Ascending aorta (tissue), 2 donors: ENCODE measurements around the gene KCNQ1. TPM values are rescaled to one million over a fixed set of nuclear protein-coding genes. Genes with fewer than 3 reads are reported as not detected.

ENCODE experiments used
- DNase-seq, 2 donors: peaks; one replicate each; pipeline ENCODE4 v3.0.0-alpha.2; 2019; ENCODE audit warnings: low spot score in 2 of 2
- H3K27ac ChIP-seq, 2 donors: fragments of 200-600 bp; sonication (generic); one replicate each; pipeline ENCODE4 v1.5.1; 2016 to 2017; ENCODE audit warnings: mild to moderate bottlenecking in 1 of 2
- H3K27me3 ChIP-seq: fragments of 200-600 bp; sonication (generic); one replicate; pipeline ENCODE4 v1.5.1; 2017
- H3K36me3 ChIP-seq, 2 donors: fragments of 200-600 bp; sonication (generic); one replicate each; pipeline ENCODE4 v1.5.1; 2016
- H3K4me1 ChIP-seq, 2 donors: fragments of 200-600 bp; sonication (generic); one replicate each; pipeline ENCODE4 v1.5.1; 2016 to 2017; ENCODE audit warnings: mild to moderate bottlenecking in 1 of 2
- H3K4me3 ChIP-seq, 2 donors: fragments of 200-600 bp; sonication (generic); one replicate each; pipeline ENCODE4 v1.5.1; 2016 to 2017; ENCODE audit warnings: mild to moderate bottlenecking in 1 of 2
- H3K9me3 ChIP-seq, 2 donors: fragments of 200-600 bp; sonication (generic); one replicate each; pipeline ENCODE4 v1.5.1; 2016
- intact Hi-C: fragments of 100-400 bp; cut with DNase I; formaldehyde crosslinking; loops from one replicate; pipeline ENCODE4 v1.15.1; 2023
- total RNA-seq: library from RNA; depleted of rRNA; stranded (reverse); fragments of >200 nt; gene quantifications from one replicate; pipeline ENCODE4 v1.1.0, GENCODE V29; 2016
- TF ChIP-seq, protein P1 (sequence below), 3 experiments: fragments of 200-600 bp in 2 of 3; fragments of 450-650 bp in 1 of 3; sonication (generic) in 2 of 3; IDR thresholded peaks; one replicate each; pipeline ENCODE4 v1.5.1; 2016 to 2019; ENCODE audit warnings: antibody characterized with exemption in 3 of 3, mild to moderate bottlenecking in 1 of 3, moderate library complexity in 1 of 3

Gene KCNQ1
- total RNA-seq, 1 donor from 2014 or later: 2.3 TPM

DNA sequence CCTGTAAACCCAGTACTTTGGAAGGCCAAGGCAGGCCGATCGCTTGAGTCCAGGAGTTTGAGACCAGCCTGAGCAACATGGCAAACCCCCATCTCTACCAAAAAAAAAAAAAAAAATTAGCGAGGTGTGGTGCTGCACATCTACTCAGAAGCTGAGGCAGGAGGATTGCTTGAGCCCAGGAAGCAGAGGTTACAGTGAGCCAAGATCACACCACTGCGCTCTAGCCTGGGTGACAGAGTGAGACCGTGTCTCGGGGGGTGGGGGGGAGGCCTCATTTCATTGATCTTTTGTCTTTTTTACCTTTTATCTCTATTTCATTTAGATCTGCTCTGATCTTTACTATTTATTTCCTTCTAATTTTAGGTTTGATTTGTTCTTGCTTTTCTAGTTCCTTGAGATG lies 203.1 kb downstream of the KCNQ1 start:
- no peaks in the 10 kb centered on the region for H3K4me1 ChIP-seq
- DNase-seq: no peak
- H3K4me3 ChIP-seq: no peak overlapping the region
- no peaks in the 10 kb centered on the region for H3K27me3 ChIP-seq
- peaks cover 65 to 78% of the 10 kb centered on the region in 2 donors for H3K9me3 ChIP-seq
- TF ChIP-seq, protein P1, sequence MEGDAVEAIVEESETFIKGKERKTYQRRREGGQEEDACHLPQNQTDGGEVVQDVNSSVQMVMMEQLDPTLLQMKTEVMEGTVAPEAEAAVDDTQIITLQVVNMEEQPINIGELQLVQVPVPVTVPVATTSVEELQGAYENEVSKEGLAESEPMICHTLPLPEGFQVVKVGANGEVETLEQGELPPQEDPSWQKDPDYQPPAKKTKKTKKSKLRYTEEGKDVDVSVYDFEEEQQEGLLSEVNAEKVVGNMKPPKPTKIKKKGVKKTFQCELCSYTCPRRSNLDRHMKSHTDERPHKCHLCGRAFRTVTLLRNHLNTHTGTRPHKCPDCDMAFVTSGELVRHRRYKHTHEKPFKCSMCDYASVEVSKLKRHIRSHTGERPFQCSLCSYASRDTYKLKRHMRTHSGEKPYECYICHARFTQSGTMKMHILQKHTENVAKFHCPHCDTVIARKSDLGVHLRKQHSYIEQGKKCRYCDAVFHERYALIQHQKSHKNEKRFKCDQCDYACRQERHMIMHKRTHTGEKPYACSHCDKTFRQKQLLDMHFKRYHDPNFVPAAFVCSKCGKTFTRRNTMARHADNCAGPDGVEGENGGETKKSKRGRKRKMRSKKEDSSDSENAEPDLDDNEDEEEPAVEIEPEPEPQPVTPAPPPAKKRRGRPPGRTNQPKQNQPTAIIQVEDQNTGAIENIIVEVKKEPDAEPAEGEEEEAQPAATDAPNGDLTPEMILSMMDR (IDR thresholded peaks at IDR 0.05): no peak
- no peaks in the 10 kb centered on the region for H3K36me3 ChIP-seq
- H3K27ac ChIP-seq: no peak overlapping the region
- intact Hi-C loops: no loop called here

DNA sequence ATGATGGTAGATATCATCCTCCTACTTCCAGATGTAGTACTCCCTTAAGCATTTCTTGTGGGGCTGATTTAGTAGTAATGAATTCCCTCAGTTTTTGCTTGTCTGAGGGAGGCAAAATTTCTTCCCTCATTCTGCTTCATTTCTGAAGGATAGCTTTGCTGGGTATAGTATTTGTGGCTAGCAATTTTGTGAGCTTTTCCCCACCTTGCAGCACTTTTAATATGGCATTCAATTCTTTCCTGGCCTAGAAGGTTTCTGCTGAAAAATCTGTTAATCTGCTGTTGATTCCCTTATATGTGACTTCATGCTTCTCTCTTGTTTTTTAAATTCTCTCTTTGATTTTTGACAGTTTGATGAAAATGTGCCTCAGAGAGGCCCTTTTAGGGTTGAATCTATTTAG lies 204.6 kb downstream of the KCNQ1 start:
- Histone ChIP-seq H3K36me3 (no peaks in the 10 kb centered on the region), H3K4me3 (no peak overlapping the region), H3K27me3 (no peaks in the 10 kb centered on the region), H3K9me3 (peaks cover 54 to 69% of the 10 kb centered on the region in 2 donors), H3K4me1 (no peaks in the 10 kb centered on the region), H3K27ac (no peak overlapping the region)
- TF ChIP-seq, protein P1 (IDR thresholded peaks at IDR 0.05): no peak
- no peak for DNase-seq
- intact Hi-C loops: no loop called here

DNA sequence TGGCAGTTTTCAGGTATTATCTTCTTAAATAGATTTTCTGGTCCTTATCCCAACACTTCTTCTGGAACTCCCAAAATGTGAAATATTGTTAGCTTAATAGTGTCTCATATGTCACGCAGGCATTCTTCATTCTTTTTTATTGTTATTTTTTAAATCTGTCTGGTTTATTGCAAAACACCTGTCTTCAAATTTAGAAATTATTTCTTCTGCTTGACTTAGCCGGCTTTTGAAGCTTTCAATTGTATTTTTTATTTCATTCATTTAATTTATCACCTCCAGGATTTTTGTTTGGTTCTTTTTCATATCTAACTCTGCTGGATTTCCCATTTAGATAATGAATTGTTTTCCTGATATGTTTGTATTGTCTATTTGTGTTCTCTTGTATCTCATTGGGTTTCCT lies 205.0 kb downstream of the KCNQ1 start:
- TF ChIP-seq, protein P1 (IDR thresholded peaks at IDR 0.05): no peak
- Histone ChIP-seq H3K36me3 (no peaks in the 10 kb centered on the region), H3K9me3 (peaks cover 53 to 64% of the 10 kb centered on the region in 2 donors), H3K4me3 (no peak overlapping the region), H3K27me3 (no peaks in the 10 kb centered on the region), H3K27ac (no peak overlapping the region), H3K4me1 (no peaks in the 10 kb centered on the region)
- DNase-seq: no peak
- intact Hi-C loops: no loop called here

DNA sequence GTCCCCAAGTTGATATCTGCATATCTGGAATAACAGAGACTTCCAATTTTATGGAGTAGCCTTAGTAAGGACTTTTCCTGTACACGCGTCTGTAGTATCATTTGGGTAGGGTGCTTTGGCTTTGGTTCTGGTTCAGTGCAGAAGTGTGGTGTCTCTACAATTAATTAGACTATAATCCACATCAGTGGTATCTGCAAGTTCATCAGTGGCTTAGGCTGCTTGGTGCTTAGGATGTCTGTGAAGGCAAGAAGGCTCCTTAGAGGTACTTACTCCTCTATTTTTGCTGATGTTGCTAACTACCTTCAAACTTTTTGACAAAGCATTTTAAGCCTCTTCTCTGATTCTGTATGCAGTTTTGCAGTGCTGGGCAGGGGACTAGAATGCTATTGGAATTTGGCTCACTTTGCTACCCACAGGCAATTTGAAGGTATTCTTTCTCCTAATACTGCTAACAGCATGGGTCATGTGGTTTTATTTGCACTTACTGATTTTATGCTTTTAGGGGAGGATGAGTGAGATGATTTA lies 205.6 kb downstream of the KCNQ1 start:
- TF ChIP-seq, protein P1 (IDR thresholded peaks at IDR 0.05): no peak
- Histone ChIP-seq H3K4me1 (no peaks in the 10 kb centered on the region), H3K27me3 (no peaks in the 10 kb centered on the region), H3K36me3 (no peaks in the 10 kb centered on the region), H3K9me3 (peaks cover 48 to 59% of the 10 kb centered on the region in 2 donors), H3K27ac (no peak overlapping the region), H3K4me3 (no peak overlapping the region)
- intact Hi-C loops: no loop called here
- no peak for DNase-seq

DNA sequence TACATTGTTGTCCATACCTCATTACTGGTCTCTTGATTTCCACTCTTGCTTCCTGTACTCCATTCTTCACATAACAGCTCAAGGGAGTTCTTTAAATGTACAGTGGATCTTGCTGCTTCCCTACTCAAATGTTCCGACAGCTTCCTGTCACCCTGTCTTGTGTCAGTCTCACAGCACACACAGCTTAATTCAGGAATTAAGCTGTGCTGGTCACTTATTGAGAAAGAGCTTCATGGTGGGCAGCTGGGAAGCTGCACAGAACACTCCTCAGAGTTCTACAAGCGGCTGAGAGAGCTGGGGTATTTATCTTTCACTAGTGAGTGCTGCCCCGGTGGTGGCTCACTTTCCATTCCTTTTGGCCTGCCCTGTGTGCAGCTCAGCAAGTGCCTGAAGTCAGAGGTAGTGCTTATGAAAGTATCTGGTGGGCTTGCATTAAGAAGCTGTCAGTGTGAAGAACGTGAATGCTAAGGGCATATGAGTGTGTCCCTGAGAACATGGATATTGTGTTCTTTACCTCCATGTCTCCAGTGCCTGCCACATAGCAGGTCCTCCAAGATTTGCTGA lies 206.3 kb downstream of the KCNQ1 start:
- peaks cover 41 to 55% of the 10 kb centered on the region in 2 donors for H3K9me3 ChIP-seq
- DNase-seq: no peak
- no peak overlapping the region for H3K4me3 ChIP-seq
- H3K27ac ChIP-seq: no peak overlapping the region
- H3K4me1 ChIP-seq: no peaks in the 10 kb centered on the region
- intact Hi-C loops: no loop called here
- H3K27me3 ChIP-seq: no peaks in the 10 kb centered on the region
- TF ChIP-seq, protein P1 (IDR thresholded peaks at IDR 0.05): no peak
- no peaks in the 10 kb centered on the region for H3K36me3 ChIP-seq
